Measurements from ENCODE around the gene B3GAT2.

- TF ChIP-seq CTCF (IDR thresholded peaks at IDR 0.05; ENCODE audit: poor library complexity), result no peak
- no peak for TF ChIP-seq EZH2 (IDR thresholded peaks at IDR 0.05; ENCODE audit: borderline replicate concordance)
Observed at GRCh38 chr6:70985156-70985555, 28.3 kb upstream of the B3GAT2 start.

Data from hepatocyte (in vitro differentiated cells).